C4-2B (cell line): ENCODE data around the gene THRB.

Source experiments
- CTCF ChIP-seq: fragments of 450-650 bp; conservative IDR thresholded peaks from 2 replicates; pipeline ENCODE4 v1.5.1; 2017; ENCODE audit warnings: mild to moderate bottlenecking
- ZFX ChIP-seq: fragments of 450-650 bp; IDR thresholded peaks from 2 replicates; pipeline ENCODE4 v1.6.1; 2017

- TF ChIP-seq CTCF (no peak), ZFX (no peak)
These were observed 171.4 kb downstream of the THRB start for GRCh38 chr3:24323272-24323671.
